SU-DHL-6 (cell line): ENCODE measurements around the gene IGFLR1.

Experiments
- H2AFZ ChIP-seq: fragments of 200-600 bp; sonication (generic); 2 replicates; pipeline ENCODE4 v1.6.1; 2014; ENCODE audit warnings: low read depth, mild to moderate bottlenecking, moderate library complexity, mixed read lengths, antibody characterized with exemption, low read length; ENCODE audit not compliant: severe bottlenecking
- H3F3A ChIP-seq: fragments of 200-600 bp; shearing (Covaris generic); 2 replicates; pipeline ENCODE4 v1.6.0; 2016; ENCODE audit warnings: antibody characterized with exemption, mild to moderate bottlenecking; ENCODE audit not compliant: insufficient read depth
- H3K27ac ChIP-seq: fragments of 200-600 bp; sonication (generic); 2 replicates; pipeline ENCODE4 v1.5.1; 2016; ENCODE audit warnings: low read depth, mild to moderate bottlenecking, low read length, moderate library complexity, mixed read lengths
- H3K27me3 ChIP-seq: fragments of 200-600 bp; sonication (generic), shearing (Covaris generic); 2 replicates; pipeline ENCODE4 v1.6.0; 2014; ENCODE audit warnings: mild to moderate bottlenecking, low read length
- H3K36me3 ChIP-seq: fragments of 200-600 bp; sonication (generic); 2 replicates; pipeline ENCODE4 v1.6.1; 2014; ENCODE audit warnings: mild to moderate bottlenecking, low read length, mixed read lengths
- H3K4me2 ChIP-seq: fragments of 300-600, 200-600 bp; shearing (Covaris generic), sonication (generic); 2 replicates; pipeline ENCODE4 v1.6.0; 2014; ENCODE audit warnings: low read length, low read depth, mild to moderate bottlenecking; ENCODE audit not compliant: poor library complexity, severe bottlenecking
- H3K4me3 ChIP-seq: fragments of 200-600 bp; sonication (generic); 2 replicates; pipeline ENCODE4 v1.5.1; 2014; ENCODE audit warnings: antibody characterized with exemption, low read length, mild to moderate bottlenecking, mixed read lengths; ENCODE audit not compliant: insufficient read depth, poor library complexity, severe bottlenecking
- H3K79me2 ChIP-seq: fragments of 200-600 bp; sonication (generic); 2 replicates; pipeline ENCODE4 v1.6.1; 2014; ENCODE audit warnings: mild to moderate bottlenecking, low read length, moderate library complexity; ENCODE audit not compliant: insufficient read depth
- H3K9ac ChIP-seq: fragments of 200-600 bp; sonication (generic); 2 replicates; pipeline ENCODE4 v1.7.0; 2014; ENCODE audit warnings: mild to moderate bottlenecking, low read length
- H3K9me2 ChIP-seq: fragments of 200-600 bp; sonication (generic); replicated peaks from 2 replicates; pipeline ENCODE4 v1.6.1; 2014; ENCODE audit warnings: low read length; ENCODE audit not compliant: insufficient read depth
- H3K9me3 ChIP-seq: fragments of 200-600 bp; sonication (generic); 2 replicates; pipeline ENCODE4 v1.6.1; 2014; ENCODE audit warnings: low read length, mixed read lengths; ENCODE audit not compliant: insufficient read depth
- H4K20me1 ChIP-seq: fragments of 200-600 bp; sonication (generic); 2 replicates; pipeline ENCODE4 v1.6.1; 2014; ENCODE audit warnings: low read depth, mild to moderate bottlenecking, antibody characterized with exemption, low read length, moderate library complexity, mixed read lengths
- CTCF ChIP-seq: fragments of 200-600 bp; sonication (generic); IDR thresholded peaks from one replicate; pipeline ENCODE4 v1.5.1; 2017; ENCODE audit warnings: antibody characterized with exemption, mild to moderate bottlenecking, low read length, moderate library complexity; ENCODE audit not compliant: insufficient read depth, poor library complexity, severe bottlenecking
- EZH2phosphoT487 ChIP-seq: fragments of 200-600 bp; sonication (generic), shearing (Covaris generic); conservative IDR thresholded peaks from 2 replicates; pipeline ENCODE4 v1.6.1; 2018; ENCODE audit warnings: mild to moderate bottlenecking, antibody characterized with exemption, low read length, moderate library complexity, mixed read lengths

Gene IGFLR1

GRCh38 chr19:35767288-35768081, 25.2 kb upstream of the IGFLR1 start:
- Histone ChIP-seq H4K20me1 (no peaks in the 10 kb centered on the region), H3K9me3 (no peaks in the 10 kb centered on the region), H3K27ac (no peak overlapping the region), H3F3A (no peaks in the 10 kb centered on the region), H3K79me2 (no peaks in the 10 kb centered on the region), H3K9ac (no peak overlapping the region), H3K4me3 (no peak overlapping the region), H3K27me3 (no peaks in the 10 kb centered on the region), H3K4me2 (no peak overlapping the region), H3K9me2 (no peaks in the 10 kb centered on the region), H2AFZ (no peak overlapping the region), H3K36me3 (no peaks in the 10 kb centered on the region)
- TF ChIP-seq CTCF (no peak), EZH2phosphoT487 (no peak)

GRCh38 chr19:35766571-35767104, 24.4 kb upstream of the IGFLR1 start:
- no peaks in the 10 kb centered on the region for H4K20me1 ChIP-seq
- no peaks in the 10 kb centered on the region for H3K9me2 ChIP-seq
- H3K36me3 ChIP-seq = no peaks in the 10 kb centered on the region
- H2AFZ ChIP-seq = no peak overlapping the region
- no peaks in the 10 kb centered on the region for H3F3A ChIP-seq
- H3K9ac ChIP-seq = no peak overlapping the region
- no peaks in the 10 kb centered on the region for H3K9me3 ChIP-seq
- H3K79me2 ChIP-seq = no peaks in the 10 kb centered on the region
- no peak overlapping the region for H3K4me3 ChIP-seq
- no peak for TF ChIP-seq EZH2phosphoT487
- TF ChIP-seq CTCF = no peak
- H3K27ac ChIP-seq = no peak overlapping the region
- H3K27me3 ChIP-seq = no peaks in the 10 kb centered on the region
- H3K4me2 ChIP-seq = no peak overlapping the region

- no peaks in the 10 kb centered on the region for H4K20me1 ChIP-seq
- no peaks in the 10 kb centered on the region for H3K36me3 ChIP-seq
- no peaks in the 10 kb centered on the region for H3K9me2 ChIP-seq
- H2AFZ ChIP-seq = no peak overlapping the region
- H3K4me2 ChIP-seq = no peak overlapping the region
- H3K9me3 ChIP-seq = no peaks in the 10 kb centered on the region
- H3K27ac ChIP-seq = no peak overlapping the region
- H3K27me3 ChIP-seq = no peaks in the 10 kb centered on the region
- peaks cover 5% of the 10 kb centered on the region; the same call in 1 of the 2 replicates for H3K79me2 ChIP-seq
- H3K9ac ChIP-seq = no peak overlapping the region
- H3F3A ChIP-seq = no peaks in the 10 kb centered on the region
- no peak overlapping the region for H3K4me3 ChIP-seq
- TF ChIP-seq EZH2phosphoT487 = no peak
- no peak for TF ChIP-seq CTCF
Observed at GRCh38 chr19:35764432-35765315, 22.4 kb upstream of the IGFLR1 start.
